ENCODE data around the gene SGCA.

The SGCA gene

GRCh38 chr17:50134206-50135110 lies 31.3 kb upstream of the SGCA start:
- DNase-seq: no peak

GRCh38 chr17:50135316-50136095 lies 30.3 kb upstream of the SGCA start:
- no peak for DNase-seq

GRCh38 chr17:50136096-50136687 lies 29.6 kb upstream of the SGCA start:
- DNase-seq: no peak

- DNase-seq: no peak
Observed at GRCh38 chr17:50137042-50137441, 28.8 kb upstream of the SGCA start.

- no peak for DNase-seq
Observed at GRCh38 chr17:50139185-50139783, 26.5 kb upstream of the SGCA start.

- peak; percentile 73 for DNase-seq
Observed at GRCh38 chr17:50139950-50140885, 25.6 kb upstream of the SGCA start.

GRCh38 chr17:50141026-50141744 lies 24.6 kb upstream of the SGCA start:
- DNase-seq: no peak

GRCh38 chr17:50141745-50142110 lies 24.1 kb upstream of the SGCA start:
- no peak for DNase-seq

- DNase-seq: no peak
Observed at GRCh38 chr17:50143461-50144176, 22.2 kb upstream of the SGCA start.

- DNase-seq: no peak
Observed at GRCh38 chr17:50144355-50144754, 21.4 kb upstream of the SGCA start.

GRCh38 chr17:50144845-50145531 lies 20.8 kb upstream of the SGCA start:
- DNase-seq: no peak

- no peak for DNase-seq
Observed at GRCh38 chr17:50145532-50146229, 20.1 kb upstream of the SGCA start.

- no peak for DNase-seq
Observed at GRCh38 chr17:50146230-50146926, 19.4 kb upstream of the SGCA start.

GRCh38 chr17:50146927-50147665 lies 18.7 kb upstream of the SGCA start:
- DNase-seq: no peak

- DNase-seq: no peak
Observed at GRCh38 chr17:50147841-50148225, 18.0 kb upstream of the SGCA start.

GRCh38 chr17:50148226-50149090 lies 17.3 kb upstream of the SGCA start:
- peak; percentile 65 for DNase-seq

- DNase-seq: peak; percentile 41
Observed at GRCh38 chr17:50149091-50149416, 16.8 kb upstream of the SGCA start.

Data from OCI-M1 (cell line).